GM12875 (cell line): ENCODE data around the gene RAMACL.
"Not testable (repeated sequence)": the region's sequence is repeated elsewhere in the genome, so short reads cannot be mapped to it uniquely, and the experiment has no call there.

Experiments used
- H3K4me3 ChIP-seq: one replicate; pipeline ENCODE4 v1.5.1; 2011; ENCODE audit warnings: low read depth, low read length, control low read depth
- CTCF ChIP-seq: IDR thresholded peaks from 2 replicates; pipeline ENCODE4 v1.5.1; 2011; ENCODE audit warnings: low read depth, mild to moderate bottlenecking, control low read depth, inconsistent platforms, low read length, moderate library complexity, borderline replicate concordance; ENCODE audit not compliant: insufficient read depth

Gene RAMACL

GRCh38 chr6:166540631-166541331, 45.7 kb downstream of the RAMACL start:
- TF ChIP-seq CTCF, result no peak
- no peak overlapping the region for H3K4me3 ChIP-seq

GRCh38 chr6:166539543-166539942, 46.9 kb downstream of the RAMACL start:
- TF ChIP-seq CTCF, result no peak
- H3K4me3 ChIP-seq, result no peak overlapping the region

- not testable (repeated sequence) for H3K4me3 ChIP-seq
Measured at GRCh38 chr6:166539011-166539385, 47.5 kb downstream of the RAMACL start.

GRCh38 chr6:166538297-166539010, 48.0 kb downstream of the RAMACL start:
- TF ChIP-seq CTCF, result no peak
- no peak overlapping the region for H3K4me3 ChIP-seq

- TF ChIP-seq CTCF, result no peak
- H3K4me3 ChIP-seq, result no peak overlapping the region
Measured at GRCh38 chr6:166534658-166535406, 51.6 kb downstream of the RAMACL start.

GRCh38 chr6:166533205-166533824, 53.2 kb downstream of the RAMACL start:
- H3K4me3 ChIP-seq, result no peak overlapping the region
- TF ChIP-seq CTCF, result no peak
